ENCODE results near the gene POLR2C. TPM values are rescaled to one million over a fixed set of nuclear protein-coding genes. Genes with fewer than 3 reads are reported as not detected.

Gene POLR2C
- total RNA-seq, result 103 and 153 TPM in 2 replicates

GRCh38 chr16:57462209-57462977, at the start of gene POLR2C:
POLR2C (plus strand) TSS chr16:57462679; CDS start chr16:57462725, 46 bp downstream.

DNA sequence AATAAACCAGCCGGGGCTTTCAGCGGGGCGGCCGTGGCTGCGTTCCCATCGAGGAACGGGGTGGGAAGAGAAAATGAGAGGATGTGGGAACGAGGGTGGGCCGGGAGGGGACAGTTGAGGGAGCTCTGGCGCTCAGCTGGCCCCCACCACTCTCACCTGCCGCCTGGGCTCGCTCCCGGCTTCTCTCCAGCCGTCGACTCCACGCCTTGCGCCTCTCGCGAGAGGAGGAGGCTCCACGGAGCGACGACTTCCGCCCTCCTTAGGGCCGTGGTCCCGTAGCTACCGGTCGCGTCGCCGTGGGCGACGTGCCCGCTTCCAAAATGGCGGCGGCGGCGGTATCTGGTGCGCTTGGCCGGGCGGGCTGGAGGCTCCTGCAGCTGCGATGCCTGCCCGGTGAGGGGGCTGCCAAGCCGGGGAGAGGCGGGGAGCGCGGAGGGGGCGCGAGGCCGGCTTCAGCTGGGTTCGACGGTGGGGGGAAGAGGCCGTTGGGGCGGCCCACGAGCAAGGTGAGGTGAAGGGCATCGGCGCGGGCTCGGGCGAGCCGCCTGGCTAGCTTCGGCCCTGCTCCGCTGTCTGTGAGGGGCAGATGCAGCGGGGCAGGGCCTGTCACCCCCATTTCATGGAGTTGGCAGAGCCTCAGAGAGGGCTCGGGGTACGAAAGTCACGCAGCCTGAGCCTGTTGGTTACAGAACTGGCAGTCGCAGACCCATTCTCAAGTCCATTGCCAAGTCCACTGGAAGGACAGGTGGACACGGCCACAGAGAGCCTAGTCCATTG, 15.1 kb upstream of the POLR2C start, which contains the start of the genes CIAPIN1 and COQ9:
CIAPIN1 (minus strand) TSS at position 200 of the 777 bp plus-strand sequence. CDS start 6,457 bp downstream, outside the sequence.
COQ9 (plus strand) TSS at position 294 of the 777 bp plus-strand sequence; CDS start at position 321, 27 bp downstream.

DNA sequence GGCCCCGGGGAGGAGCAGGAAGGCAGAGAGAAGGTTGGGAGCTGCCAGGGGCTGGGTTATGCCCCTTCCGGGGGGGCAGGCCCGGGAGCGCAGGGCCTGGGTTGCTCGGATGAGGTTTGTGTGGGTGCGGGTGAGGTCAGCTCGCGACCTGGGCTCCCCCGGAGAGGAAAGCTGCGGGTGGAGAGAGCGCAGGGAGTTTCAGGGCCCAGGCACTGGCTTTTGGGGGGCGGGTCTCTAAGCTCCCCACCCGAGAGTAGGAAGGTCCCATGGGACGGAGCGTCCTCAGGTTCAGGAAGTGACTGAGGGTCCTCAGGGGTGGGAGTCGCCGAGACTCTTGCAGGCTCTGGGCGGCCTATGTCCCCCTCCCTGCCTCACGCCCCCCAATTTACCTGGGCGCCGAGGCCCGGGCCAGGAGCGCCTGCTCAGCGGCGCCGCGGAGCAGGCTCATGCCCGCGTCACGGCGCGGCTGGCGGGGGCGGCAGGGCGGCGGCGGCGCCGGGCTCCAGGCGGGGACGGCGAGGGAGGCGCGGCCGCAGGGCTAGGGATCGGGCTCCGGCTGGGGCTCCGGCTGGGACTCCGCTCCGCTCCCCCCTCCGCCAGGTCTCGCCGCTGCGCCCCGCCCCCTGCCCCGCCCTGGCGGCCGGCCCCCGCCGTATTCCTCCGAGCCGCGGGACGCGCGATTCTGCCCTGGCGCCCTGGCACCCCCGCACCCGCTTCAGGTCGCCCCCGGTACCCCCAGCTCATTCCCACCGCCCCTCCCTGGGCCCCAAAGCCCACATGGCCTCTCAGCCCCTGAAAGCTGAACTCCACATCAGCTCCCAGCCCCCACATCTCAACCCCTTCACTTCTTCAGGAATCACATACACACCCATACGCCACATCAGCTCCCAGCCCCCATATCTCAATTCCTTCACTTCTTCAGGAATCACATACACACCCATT, 23.7 kb downstream of the POLR2C start, which contains the start of gene DOK4:
DOK4 (minus strand) TSS at position 578 of the 942 bp plus-strand sequence. CDS start 6,986 bp downstream, outside the sequence.

Other genes starting within 250 kb of the POLR2C start
- 90.4 and 142 TPM in 2 replicates for gene ARL2BP, start 217.4 kb upstream of the POLR2C start, total RNA-seq
- 0.14 and 0.44 TPM in 2 replicates for gene PLLP, start 178.0 kb upstream of the POLR2C start, total RNA-seq
- not detected in 2 replicates for gene CCL22, start 103.9 kb upstream of the POLR2C start, total RNA-seq
- 0.44 and 0.57 TPM in 2 replicates for gene CX3CL1, start 90.2 kb upstream of the POLR2C start, total RNA-seq
- gene CCL17, start 57.9 kb upstream of the POLR2C start, total RNA-seq, result not detected in 2 replicates
- 50.3 and 77.5 TPM in 2 replicates for gene CIAPIN1, start 15.3 kb upstream of the POLR2C start, total RNA-seq
- 35.5 and 50.1 TPM in 2 replicates for gene COQ9, start 15.2 kb upstream of the POLR2C start, total RNA-seq
- 37.9 and 46.0 TPM in 2 replicates for gene DOK4, start 23.8 kb downstream of the POLR2C start, total RNA-seq
- 11.5 and 16.2 TPM in 2 replicates for gene CCDC102A, start 73.9 kb downstream of the POLR2C start, total RNA-seq
- not detected in 2 replicates for gene ADGRG5, start 80.0 kb downstream of the POLR2C start, total RNA-seq
- gene ADGRG1, start 166.0 kb downstream of the POLR2C start, total RNA-seq, result 0.88 and 1.4 TPM in 2 replicates
- gene ADGRG3, start 205.6 kb downstream of the POLR2C start, total RNA-seq, result not detected in 2 replicates
- gene DRC7, start 232.1 kb downstream of the POLR2C start, total RNA-seq, result not detected in 2 replicates

Measured in placental pericyte (primary cell).